Adrenal gland (tissue), 12 donors: ENCODE measurements around the gene PIERCE2. TPM values are rescaled to one million over a fixed set of nuclear protein-coding genes. Genes with fewer than 3 reads are reported as not detected.

Source experiments
- DNase-seq, 7 donors: peaks; one replicate each; pipeline ENCODE4 v3.0.0-alpha.2; 2019 to 2020
- H3K27ac ChIP-seq, 5 donors: fragments of 200-600 bp; sonication (generic) in 4 of 5; 1 replicate in 3 of 5; 2 replicates in 2 of 5; pipeline versions ENCODE4 v1.5.1 to v1.8.0; 2016 to 2020; ENCODE audit warnings: mild to moderate bottlenecking in 1 of 5
- H3K27me3 ChIP-seq: fragments of 200-600 bp; 2 replicates; pipeline ENCODE4 v1.8.0; 2021
- H3K36me3 ChIP-seq, 2 donors: fragments of 200-600 bp; replicated peaks in 1 of 2; 1 replicate in 1 of 2; 2 replicates in 1 of 2; pipeline versions ENCODE4 v1.5.1 to v1.8.0; 2018 to 2022
- H3K4me1 ChIP-seq, 2 donors: fragments of 200-600 bp; replicated peaks in 1 of 2; 1 replicate in 1 of 2; 2 replicates in 1 of 2; pipeline versions ENCODE4 v1.5.1 to v1.8.0; 2018 to 2021
- H3K4me3 ChIP-seq, 4 donors: fragments of 200-600 bp; sonication (generic) in 3 of 4; one replicate each; pipeline ENCODE4 v1.5.1; 2016 to 2018
- H3K9me3 ChIP-seq, 3 donors: fragments of 200-600 bp; sonication (generic) in 1 of 3; replicated peaks in 1 of 3; 1 replicate in 2 of 3; 2 replicates in 1 of 3; pipeline versions ENCODE4 v1.5.1 to v1.8.0; 2016 to 2021
- CTCF ChIP-seq, 6 experiments: fragments of 450-650 bp in 4 of 6; fragments of 200-600 bp in 2 of 6; sonication (generic) in 1 of 6; IDR thresholded peaks; 1 replicate in 5 of 6; 2 replicates in 1 of 6; pipeline versions ENCODE4 v1.5.1 to v1.8.0; 2016 to 2021; ENCODE audit warnings: antibody characterized with exemption in 6 of 6, mild to moderate bottlenecking in 2 of 6, moderate library complexity in 1 of 6
- POLR2A ChIP-seq, 2 donors: fragments of 450-650 bp; IDR thresholded peaks; one replicate each; pipeline ENCODE4 v1.6.1; 2017; ENCODE audit warnings: antibody characterized with exemption in 2 of 2, mild to moderate bottlenecking in 2 of 2, moderate library complexity in 1 of 2
- WGBS, 4 donors: extraction: QIAGEN DNeasy Blood & Tissue Kit in 2 of 4; methylation state at CpG; one replicate each; pipeline versions ENCODE4 v1.1.5 to v1.1.7; 2013 to 2017; 5-methylcytosine and 5-hydroxymethylcytosine counted together
- intact Hi-C, 2 donors: fragments of 100-400 bp; cut with DNase I; formaldehyde crosslinking; loops; one replicate each; pipeline versions ENCODE4 v1.14.1 to v1.15.0; 2022 to 2023
- polyA plus RNA-seq, 3 donors: library from polyadenylated mRNA; stranded (reverse); fragments of 200-250 nt in 2 of 3; fragments of 350-450 nt in 1 of 3; fragmentation: Illumina TruSeq in 1 of 3; extraction: RNeasy Lipid Tissue Mini Kit (QIAGEN cat#74804) in 1 of 3; gene quantifications; one replicate each; pipeline ENCODE4 v1.2.3, GENCODE V29; 2013 to 2014
- total RNA-seq, 9 donors: library from RNA; depleted of rRNA in 4 of 9; stranded (reverse); fragments of >200 nt in 4 of 9; fragments of 120-200 nt in 1 of 9; fragmentation: NEBNext Ultra II Directional in 1 of 9; extraction: Animal tissue kit (Norgen Biotek cat#: 25700) in 1 of 9; gene quantifications; one replicate each; pipeline versions ENCODE4 v1.1.0 to v1.2.4, GENCODE V29; 2013 to 2023
- donor health status: healthy with polysubstance abuse.
- donor health status: Bipolar disorder and iron deficiency.
- donor health status: DM: yes; HTN: yes; CAD: no.
- donor health status: DM: no; HTN: no; CAD: no.
- donor health status: DM: no; HTN: no; CAD: no.
- donor health status: DM: yes; HTN: yes; CAD: no.

The PIERCE2 gene
- total and polyA plus RNA-seq, 12 donors, result 0.75 to 6.5 (median 2.3) TPM

DNA sequence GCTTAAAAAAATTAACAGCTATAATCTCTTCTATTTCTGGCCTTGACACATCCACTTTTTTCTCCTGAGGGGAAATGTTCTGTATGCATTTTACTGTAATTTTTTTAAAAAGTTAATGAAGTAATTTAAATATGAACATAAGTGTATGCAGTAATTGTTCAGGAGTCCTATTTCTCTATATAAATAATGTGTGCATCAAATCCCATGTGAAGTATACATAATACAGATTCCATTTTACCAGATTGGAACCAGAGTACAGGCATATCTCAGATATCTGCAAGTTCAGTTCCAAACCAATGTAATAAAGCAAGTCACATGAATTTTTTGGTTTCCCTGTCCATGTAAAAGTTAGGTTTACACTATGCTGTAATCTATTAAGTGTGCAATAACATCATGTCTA is 26.7 kb upstream of the PIERCE2 start:
- H3K27me3 ChIP-seq, result no peaks in the 10 kb centered on the region
- no peaks in the 10 kb centered on the region for H3K9me3 ChIP-seq
- intact Hi-C loops, result no loop called here
- no peaks in the 10 kb centered on the region for H3K4me1 ChIP-seq
- no peak for TF ChIP-seq POLR2A (IDR thresholded peaks at IDR 0.05)
- TF ChIP-seq CTCF (IDR thresholded peaks at IDR 0.05), result no peak
- H3K27ac ChIP-seq, result no peak overlapping the region
- peaks cover 0 to 30% of the 10 kb centered on the region in 2 donors for H3K36me3 ChIP-seq
- no peak overlapping the region for H3K4me3 ChIP-seq
- DNase-seq, result no peak

DNA sequence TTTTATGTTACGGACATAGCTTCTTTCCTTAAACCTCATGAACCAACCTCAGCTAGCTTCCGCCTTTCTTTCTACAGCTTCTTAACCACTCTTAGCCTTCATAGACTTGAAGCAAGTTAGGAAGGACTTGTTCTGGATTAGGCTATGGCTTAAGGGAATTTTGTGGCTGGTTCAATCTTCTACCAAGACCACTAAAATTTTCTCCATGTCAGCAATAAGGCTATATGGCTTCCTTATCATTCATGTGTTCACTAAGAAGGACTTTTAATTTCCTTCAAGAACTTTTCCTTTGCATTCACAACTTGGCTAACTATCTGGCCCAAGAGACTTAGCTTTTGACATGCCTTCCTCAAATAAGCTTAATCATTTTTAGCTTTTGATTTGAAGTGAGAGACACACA is 24.6 kb upstream of the PIERCE2 start:
- no peak for DNase-seq

GRCh38 chr15:55387027-55387426 is 21.3 kb upstream of the PIERCE2 start:
- Histone ChIP-seq H3K4me1 (peaks cover 0 to 3% of the 10 kb centered on the region in 2 donors), H3K27me3 (no peaks in the 10 kb centered on the region), H3K27ac (no peak overlapping the region), H3K36me3 (peaks cover 0 to 9% of the 10 kb centered on the region in 2 donors), H3K4me3 (no peak overlapping the region), H3K9me3 (no peaks in the 10 kb centered on the region)
- DNase-seq, result no peak
- no peak for TF ChIP-seq POLR2A (IDR thresholded peaks at IDR 0.05)
- TF ChIP-seq CTCF (IDR thresholded peaks at IDR 0.05), result no peak
- intact Hi-C loops, result no loop called here

More for the DNA sequence above, 24.6 kb upstream of the PIERCE2 start:
- Histone ChIP-seq H3K9me3 (no peaks in the 10 kb centered on the region), H3K4me3 (no peak overlapping the region), H3K36me3 (peaks cover 0 to 20% of the 10 kb centered on the region in 2 donors), H3K4me1 (no peaks in the 10 kb centered on the region), H3K27ac (no peak overlapping the region), H3K27me3 (no peaks in the 10 kb centered on the region)
- intact Hi-C loops, result no loop called here
- TF ChIP-seq CTCF (IDR thresholded peaks at IDR 0.05), result no peak
- TF ChIP-seq POLR2A (IDR thresholded peaks at IDR 0.05), result no peak
- WGBS, 4 donors, result 98 to 100% (median 100%) methylated on average over 2 of the region's 2 CpGs

- Histone ChIP-seq H3K27ac (no peak overlapping the region), H3K9me3 (no peaks in the 10 kb centered on the region), H3K27me3 (no peaks in the 10 kb centered on the region), H3K36me3 (peaks cover 0 to 9% of the 10 kb centered on the region in 2 donors), H3K4me3 (no peak overlapping the region), H3K4me1 (peaks cover 0 to 3% of the 10 kb centered on the region in 2 donors)
- no peak for TF ChIP-seq CTCF (IDR thresholded peaks at IDR 0.05)
- TF ChIP-seq POLR2A (IDR thresholded peaks at IDR 0.05), result no peak
- intact Hi-C loops, result no loop called here
- no peak for DNase-seq
Measured at GRCh38 chr15:55389264-55389607, 19.1 kb upstream of the PIERCE2 start.
